PC-9 (cell line): ENCODE measurements around the gene GNL1. TPM values are rescaled to one million over a fixed set of nuclear protein-coding genes. Genes with fewer than 3 reads are reported as not detected.

ENCODE experiments used
- BruUV-seq: library from RNA; stranded (reverse); fragments of 400-500 nt; replicated peaks from 2 replicates; lab custom pipeline; 2021; lab: Mats Ljungman, UMichigan
- CTCF ChIA-PET: fragments of 300-600 bp; sonication (Branson Sonifier 250); formaldehyde crosslinking; loops from one replicate; lab custom pipeline; 2022; ENCODE audit warnings: antibody characterized with exemption; lab: Charles Lee
- POLR2A ChIA-PET: fragments of 300-600 bp; sonication (Branson Sonifier 250); formaldehyde crosslinking; loops from one replicate; lab custom pipeline; 2022; ENCODE audit warnings: antibody characterized with exemption; ENCODE audit not compliant: unreplicated experiment; lab: Charles Lee
- DNase-seq, 2 experiments: peaks; one replicate each; pipeline versions ENCODE4 v3.0.0 to v3.0.0-alpha.2; 2015 to 2022; ENCODE audit warnings: mixed read lengths in 1 of 2
- H2AFZ ChIP-seq: fragments of 200-600 bp; sonication (generic); 2 replicates; pipeline ENCODE4 v1.8.1; 2017; ENCODE audit warnings: antibody characterized with exemption
- H3F3A ChIP-seq: fragments of 200-600 bp; sonication (generic); 2 replicates; pipeline ENCODE4 v1.8.1; 2017; ENCODE audit warnings: antibody characterized with exemption, mild to moderate bottlenecking, low read depth; ENCODE audit not compliant: insufficient read depth
- H3K27ac ChIP-seq: fragments of 200-600 bp; sonication (generic); 2 replicates; pipeline ENCODE4 v1.6.1; 2016; ENCODE audit warnings: mixed run types
- H3K27me3 ChIP-seq: fragments of 200-600 bp; sonication (generic); 2 replicates; pipeline ENCODE4 v1.6.1; 2016; ENCODE audit warnings: low read depth, mixed run types; ENCODE audit not compliant: insufficient read depth
- H3K36me3 ChIP-seq: fragments of 200-600 bp; sonication (generic); 2 replicates; pipeline ENCODE4 v1.6.1; 2016; ENCODE audit warnings: low read depth, mixed run types
- H3K4me1 ChIP-seq: fragments of 200-600 bp; sonication (generic); replicated peaks from 2 replicates; pipeline ENCODE4 v1.6.1; 2016; ENCODE audit warnings: mixed run types; ENCODE audit not compliant: insufficient read depth
- H3K4me2 ChIP-seq: fragments of 200-600 bp; sonication (generic); 2 replicates; pipeline ENCODE4 v1.6.1; 2017; ENCODE audit warnings: mixed run types
- H3K4me3 ChIP-seq: fragments of 200-600 bp; sonication (generic); 2 replicates; pipeline ENCODE4 v1.6.1; 2016; ENCODE audit warnings: mixed run types
- H3K79me2 ChIP-seq: fragments of 200-600 bp; sonication (generic); 2 replicates; pipeline ENCODE4 v1.6.1; 2017; ENCODE audit warnings: low read depth, mixed run types
- H3K9me2 ChIP-seq: fragments of 200-600 bp; sonication (generic); 2 replicates; pipeline ENCODE4 v1.8.1; 2017; ENCODE audit warnings: mild to moderate bottlenecking; ENCODE audit not compliant: insufficient read depth
- H3K9me3 ChIP-seq: fragments of 200-600 bp; sonication (generic); 2 replicates; pipeline ENCODE4 v1.8.1; 2016; ENCODE audit warnings: low read depth; ENCODE audit not compliant: insufficient read depth
- H4K20me1 ChIP-seq: fragments of 200-600 bp; sonication (generic); 2 replicates; pipeline ENCODE4 v1.8.1; 2017; ENCODE audit not compliant: insufficient read depth
- CTCF ChIP-seq: fragments of 200-600 bp; sonication (generic); conservative IDR thresholded peaks from 2 replicates; pipeline ENCODE4 v1.6.1; 2017; ENCODE audit warnings: mixed run types, antibody characterized with exemption, mild to moderate bottlenecking, moderate library complexity
- EZH2 ChIP-seq: fragments of 200-600 bp; sonication (generic); IDR thresholded peaks from 2 replicates; pipeline ENCODE4 v1.8.0; 2017; ENCODE audit warnings: antibody characterized with exemption, low read depth
- intact Hi-C: fragments of 100-400 bp; cut with micrococcal nuclease; formaldehyde crosslinking; loops from one replicate; pipeline ENCODE4 v1.10.0; 2022; ENCODE audit not compliant: unreplicated experiment
- total RNA-seq: library from RNA; stranded (reverse); gene quantifications from 2 replicates; pipeline ENCODE4 v1.2.3, GENCODE V29; 2021

The GNL1 gene
- total RNA-seq, 1 experiment from 2014 or later = 114 TPM

DNA sequence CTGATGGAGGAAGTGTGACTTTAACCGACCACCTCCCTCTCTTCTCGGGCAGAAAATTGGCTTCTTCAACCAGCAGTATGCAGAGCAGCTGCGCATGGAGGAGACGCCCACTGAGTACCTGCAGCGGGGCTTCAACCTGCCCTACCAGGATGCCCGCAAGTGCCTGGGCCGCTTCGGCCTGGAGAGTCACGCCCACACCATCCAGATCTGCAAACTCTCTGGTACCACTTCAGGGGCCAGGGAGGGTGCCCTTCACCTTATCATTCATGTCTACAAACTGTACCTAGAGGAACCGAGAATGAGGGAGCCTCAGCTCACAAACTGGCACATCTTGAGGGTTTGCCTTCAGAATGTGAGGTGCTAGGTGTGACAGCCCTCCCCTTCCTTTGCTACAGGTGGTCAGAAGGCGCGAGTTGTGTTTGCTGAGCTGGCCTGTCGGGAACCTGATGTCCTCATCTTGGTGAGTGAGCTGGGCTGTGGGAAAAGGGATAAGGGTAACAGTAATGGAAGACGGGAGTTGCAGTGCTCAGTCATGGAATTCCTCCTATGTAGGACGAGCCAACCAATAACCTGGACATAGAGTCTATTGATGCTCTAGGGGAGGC is 33.6 kb upstream of the GNL1 start:
- TF ChIP-seq EZH2 = no peak
- TF ChIP-seq CTCF = no peak
- Histone ChIP-seq H3K36me3 (peaks cover 39% of the 10 kb centered on the region), H3K4me1 (peaks cover 47% of the 10 kb centered on the region), H3K9me3 (no peaks in the 10 kb centered on the region), H4K20me1 (no peaks in the 10 kb centered on the region; the same call in 1 of the 2 replicates), H3F3A (peaks cover 60% of the 10 kb centered on the region), H3K79me2 (peaks cover 18% of the 10 kb centered on the region), H3K9me2 (no peaks in the 10 kb centered on the region), H3K27me3 (no peaks in the 10 kb centered on the region), H2AFZ (no peak overlapping the region), H3K4me2 (peak overlapping the region; percentile 62), H3K4me3 (no peak overlapping the region), H3K27ac (peak overlapping the region; percentile 84)
- no TSS peak for BruUV-seq
- no peak for DNase-seq
- POLR2A ChIA-PET = no interaction called here
- intact Hi-C loops = no loop called here
- CTCF ChIA-PET = no interaction called here

- no peak for DNase-seq
- Histone ChIP-seq H3K27me3 (no peaks in the 10 kb centered on the region), H3K9me2 (no peaks in the 10 kb centered on the region), H2AFZ (no peak overlapping the region), H3F3A (peaks cover 11% of the 10 kb centered on the region), H3K9me3 (no peaks in the 10 kb centered on the region), H3K79me2 (no peaks in the 10 kb centered on the region), H3K4me1 (peaks cover 5% of the 10 kb centered on the region; the same call in 1 of the 2 replicates), H4K20me1 (peaks cover 3% of the 10 kb centered on the region; the same call in 1 of the 2 replicates), H3K27ac (no peak overlapping the region), H3K4me3 (no peak overlapping the region), H3K4me2 (no peak overlapping the region), H3K36me3 (peaks cover 36% of the 10 kb centered on the region)
- intact Hi-C loops = no loop called here
- no TSS peak for BruUV-seq
- ChIA-PET POLR2A (interaction anchor here (0.6 kb wide), 1 partner anchor 17 kb away, joined by 3 read pairs; no protein-coding TSS in a partner anchor), CTCF (interaction anchor here (0.6 kb wide), 2 partner anchors 15 to 141 kb away, joined by 3 read pairs; no protein-coding TSS in a partner anchor)
- TF ChIP-seq CTCF = no peak
- no peak for TF ChIP-seq EZH2
Measured at GRCh38 chr6:30583921-30584320, 27.6 kb upstream of the GNL1 start.

DNA sequence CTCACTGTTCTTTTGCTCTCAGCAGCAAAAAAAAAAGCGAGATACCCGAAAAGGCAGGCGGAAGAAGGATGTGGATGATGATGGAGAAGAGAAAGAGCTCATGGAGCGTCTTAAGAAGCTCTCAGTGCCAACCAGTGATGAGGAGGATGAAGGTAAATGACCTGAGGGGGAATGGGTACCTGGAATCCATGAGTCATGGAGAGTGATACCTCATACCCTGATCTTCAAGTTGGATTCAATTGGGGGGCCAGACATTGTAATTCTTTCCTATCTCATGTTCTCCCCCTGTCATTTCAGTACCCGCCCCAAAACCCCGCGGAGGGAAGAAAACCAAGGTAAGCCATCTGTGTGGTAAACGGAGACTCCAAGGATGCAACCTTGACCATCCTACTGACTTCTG is 21.8 kb upstream of the GNL1 start:
- no peak overlapping the region for H3K4me3 ChIP-seq
- no peak overlapping the region for H3K27ac ChIP-seq
- no peaks in the 10 kb centered on the region for H3K9me2 ChIP-seq
- BruUV-seq = no TSS peak
- DNase-seq = no peak
- ChIA-PET POLR2A (no interaction called here), CTCF (no interaction called here)
- H4K20me1 ChIP-seq = peaks cover 42% of the 10 kb centered on the region
- H3K4me1 ChIP-seq = peaks cover 10% of the 10 kb centered on the region
- no peaks in the 10 kb centered on the region for H3K27me3 ChIP-seq
- intact Hi-C loops = no loop called here
- H3K4me2 ChIP-seq = no peak overlapping the region
- peaks cover 7% of the 10 kb centered on the region; the same call in 1 of the 2 replicates for H3F3A ChIP-seq
- H3K9me3 ChIP-seq = no peaks in the 10 kb centered on the region
- H2AFZ ChIP-seq = no peak overlapping the region
- peaks cover 54% of the 10 kb centered on the region for H3K36me3 ChIP-seq
- no peak for TF ChIP-seq CTCF
- TF ChIP-seq EZH2 = no peak
- peaks cover 35% of the 10 kb centered on the region for H3K79me2 ChIP-seq
